Esophagus (tissue), 2 donors: ENCODE results near the gene BMPER. TPM values are rescaled to one million over a fixed set of nuclear protein-coding genes. Genes with fewer than 3 reads are reported as not detected.

Experiments used
- H3K27ac ChIP-seq, 2 donors: one replicate each; pipeline ENCODE4 v1.5.1; 2013; ENCODE audit warnings: low read depth in 2 of 2, mild to moderate bottlenecking in 2 of 2, inconsistent platforms in 1 of 2, low read length in 1 of 2, moderate library complexity in 1 of 2
- H3K27me3 ChIP-seq, 2 donors: one replicate each; pipeline ENCODE4 v1.6.1; 2013; ENCODE audit warnings: low read length in 2 of 2, control low read depth in 1 of 2, mild to moderate bottlenecking in 1 of 2; ENCODE audit not compliant: insufficient read depth in 2 of 2, control insufficient read depth in 1 of 2
- H3K36me3 ChIP-seq, 2 donors: one replicate each; pipeline ENCODE4 v1.6.1; 2013; ENCODE audit warnings: low read length in 1 of 2; ENCODE audit not compliant: control insufficient read depth in 2 of 2, insufficient read depth in 2 of 2
- H3K4me1 ChIP-seq, 2 donors: one replicate each; pipeline ENCODE4 v1.6.1; 2013; ENCODE audit warnings: low read length in 1 of 2; ENCODE audit not compliant: control insufficient read depth in 2 of 2, insufficient read depth in 2 of 2
- H3K4me3 ChIP-seq, 2 donors: one replicate each; pipeline ENCODE4 v1.5.1; 2013; ENCODE audit warnings: low read length in 2 of 2, mild to moderate bottlenecking in 2 of 2, low read depth in 1 of 2, moderate library complexity in 1 of 2
- H3K9me3 ChIP-seq, 2 donors: one replicate each; pipeline ENCODE4 v1.6.1; 2013; ENCODE audit warnings: mild to moderate bottlenecking in 2 of 2, low read depth in 1 of 2, low read length in 1 of 2, moderate library complexity in 1 of 2; ENCODE audit not compliant: control insufficient read depth in 2 of 2, insufficient read depth in 1 of 2
- WGBS, 2 donors: extraction: QIAGEN DNeasy Blood & Tissue Kit; methylation state at CpG; one replicate each; pipeline ENCODE4 v1.1.7; 2013; 5-methylcytosine and 5-hydroxymethylcytosine counted together
- polyA plus RNA-seq, 2 donors: library from polyadenylated mRNA; stranded (reverse); fragments of 200-250 nt; gene quantifications; one replicate each; pipeline ENCODE4 v1.2.3, GENCODE V29; 2013
- donor health status: healthy with polysubstance abuse.
- donor health status: Bipolar disorder and iron deficiency.

BMPER gene
- polyA plus RNA-seq, 2 donors, result 0.06 to 0.19 TPM

DNA sequence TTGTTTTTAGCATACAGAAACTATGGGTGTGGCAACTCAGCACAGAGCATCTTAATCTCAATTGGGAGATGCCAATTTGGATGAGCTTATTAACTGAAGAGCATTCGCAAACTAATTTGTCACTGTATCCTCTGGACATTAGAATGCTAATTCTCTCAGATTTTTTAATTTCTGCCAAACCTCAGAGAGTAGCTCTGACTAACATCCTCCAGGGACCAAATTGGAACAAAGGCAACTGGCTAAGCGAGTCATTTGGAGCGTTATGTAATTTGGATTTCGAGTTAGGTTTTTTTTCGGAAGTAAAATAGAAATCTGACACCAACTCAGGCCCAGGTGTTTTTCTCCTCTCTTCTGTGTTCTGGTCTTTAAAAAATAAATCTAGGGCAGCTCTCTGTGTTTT is 201.9 kb downstream of the BMPER start:
- no peaks in the 10 kb centered on the region for H3K27me3 ChIP-seq
- H3K36me3 ChIP-seq, result no peaks in the 10 kb centered on the region
- WGBS, 2 donors, result 43 to 68% methylated on average over 5 of the region's 5 CpGs
- H3K4me3 ChIP-seq, result no peak overlapping the region
- H3K9me3 ChIP-seq, result no peaks in the 10 kb centered on the region
- no peaks in the 10 kb centered on the region for H3K4me1 ChIP-seq
- H3K27ac ChIP-seq, result no peak overlapping the region

- Histone ChIP-seq H3K27ac (no peak overlapping the region), H3K27me3 (no peaks in the 10 kb centered on the region), H3K4me3 (no peak overlapping the region), H3K4me1 (no peaks in the 10 kb centered on the region), H3K36me3 (no peaks in the 10 kb centered on the region), H3K9me3 (no peaks in the 10 kb centered on the region)
- 66 to 82% methylated on average over 4 of the region's 4 CpGs for WGBS, 2 donors
Observed at GRCh38 chr7:34108165-34108564, 202.8 kb downstream of the BMPER start.

DNA sequence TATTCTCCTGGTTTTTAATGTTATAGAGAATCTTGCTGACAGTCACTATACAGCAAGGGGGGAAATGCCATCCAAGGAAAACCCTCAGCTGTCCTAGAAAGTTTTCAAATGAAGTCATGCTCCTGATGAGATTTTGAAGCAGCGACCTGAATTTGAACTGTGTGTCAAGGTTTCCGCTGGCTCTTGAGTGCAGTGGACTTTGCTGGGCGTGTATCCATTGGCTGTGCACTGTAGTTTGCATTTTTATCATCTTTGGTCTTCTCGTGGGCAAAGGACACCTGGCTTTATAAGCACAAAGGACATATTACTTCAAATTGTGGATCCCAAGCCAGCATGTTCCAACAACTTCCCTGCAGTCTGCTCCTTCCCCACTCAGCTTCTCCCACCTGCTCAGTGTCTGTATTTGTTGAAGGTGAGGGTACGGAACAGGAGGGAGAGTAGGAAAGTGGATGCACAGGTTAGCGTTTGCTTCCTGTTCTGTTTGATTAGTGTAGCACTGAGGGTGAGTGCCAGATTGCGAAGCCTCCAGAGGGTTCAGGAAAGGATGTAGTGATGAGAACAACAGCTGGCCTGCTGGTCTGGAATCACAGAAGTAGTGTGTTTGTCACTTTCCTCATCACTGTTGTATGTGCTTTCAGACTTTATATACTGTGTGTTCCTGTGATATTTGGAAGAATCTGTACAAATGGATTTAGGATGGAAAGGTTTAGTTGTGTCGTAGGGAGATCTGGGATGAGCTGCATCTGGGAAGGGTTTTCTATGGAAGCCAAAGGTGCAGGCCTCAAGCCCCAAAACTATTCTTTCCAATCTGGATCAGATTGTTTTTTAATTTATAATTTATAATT is 204.8 kb downstream of the BMPER start:
- no peaks in the 10 kb centered on the region for H3K9me3 ChIP-seq
- WGBS, 2 donors, result 55 to 68% methylated on average over 8 of the region's 8 CpGs
- no peaks in the 10 kb centered on the region for H3K36me3 ChIP-seq
- H3K4me1 ChIP-seq, result no peaks in the 10 kb centered on the region
- H3K27me3 ChIP-seq, result no peaks in the 10 kb centered on the region
- H3K4me3 ChIP-seq, result no peak overlapping the region
- H3K27ac ChIP-seq, result no peak overlapping the region

- H3K27me3 ChIP-seq, result no peaks in the 10 kb centered on the region
- no peaks in the 10 kb centered on the region for H3K36me3 ChIP-seq
- no peak overlapping the region for H3K4me3 ChIP-seq
- no peaks in the 10 kb centered on the region for H3K9me3 ChIP-seq
- 69 to 83% methylated on average over 3 of the region's 3 CpGs for WGBS, 2 donors
- H3K27ac ChIP-seq, result no peak overlapping the region
- H3K4me1 ChIP-seq, result no peaks in the 10 kb centered on the region
Observed at GRCh38 chr7:34111031-34111430, 205.7 kb downstream of the BMPER start.

GRCh38 chr7:34115503-34115902 is 210.2 kb downstream of the BMPER start:
- Histone ChIP-seq H3K27ac (no peak overlapping the region), H3K4me1 (no peaks in the 10 kb centered on the region), H3K4me3 (no peak overlapping the region), H3K27me3 (no peaks in the 10 kb centered on the region), H3K36me3 (no peaks in the 10 kb centered on the region), H3K9me3 (no peaks in the 10 kb centered on the region)
- 79 to 80% methylated on average over 1 of the region's 1 CpG for WGBS, 2 donors

GRCh38 chr7:34117573-34117972 is 212.2 kb downstream of the BMPER start:
- Histone ChIP-seq H3K36me3 (no peaks in the 10 kb centered on the region), H3K27me3 (no peaks in the 10 kb centered on the region), H3K4me3 (no peak overlapping the region), H3K9me3 (no peaks in the 10 kb centered on the region), H3K4me1 (no peaks in the 10 kb centered on the region), H3K27ac (no peak overlapping the region)
- 82 to 83% methylated on average over 3 of the region's 3 CpGs for WGBS, 2 donors

DNA sequence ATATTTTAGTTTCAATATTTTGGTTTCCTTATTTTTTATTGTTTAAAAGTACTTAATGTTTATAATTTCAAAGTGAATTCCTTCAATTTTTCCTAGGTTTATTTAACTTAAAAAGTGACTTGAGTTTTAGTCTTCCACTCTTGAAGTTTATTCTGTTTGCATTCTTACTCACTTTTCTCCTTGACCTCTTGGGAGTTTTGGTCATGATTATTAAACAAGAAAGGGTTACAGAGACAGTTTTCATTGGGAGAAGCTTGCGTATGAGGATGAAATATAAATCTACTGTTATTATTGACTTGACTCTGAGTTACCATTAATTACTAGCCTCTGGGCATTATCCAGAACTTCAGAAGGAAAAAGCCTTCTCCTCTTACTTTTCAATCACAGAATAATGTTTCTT is 216.0 kb downstream of the BMPER start:
- no peaks in the 10 kb centered on the region for H3K36me3 ChIP-seq
- no peak overlapping the region for H3K4me3 ChIP-seq
- no peaks in the 10 kb centered on the region for H3K4me1 ChIP-seq
- H3K27me3 ChIP-seq, result no peaks in the 10 kb centered on the region
- no peak overlapping the region for H3K27ac ChIP-seq
- H3K9me3 ChIP-seq, result no peaks in the 10 kb centered on the region
- 61 to 64% methylated on average over 1 of the region's 1 CpG for WGBS, 2 donors

DNA sequence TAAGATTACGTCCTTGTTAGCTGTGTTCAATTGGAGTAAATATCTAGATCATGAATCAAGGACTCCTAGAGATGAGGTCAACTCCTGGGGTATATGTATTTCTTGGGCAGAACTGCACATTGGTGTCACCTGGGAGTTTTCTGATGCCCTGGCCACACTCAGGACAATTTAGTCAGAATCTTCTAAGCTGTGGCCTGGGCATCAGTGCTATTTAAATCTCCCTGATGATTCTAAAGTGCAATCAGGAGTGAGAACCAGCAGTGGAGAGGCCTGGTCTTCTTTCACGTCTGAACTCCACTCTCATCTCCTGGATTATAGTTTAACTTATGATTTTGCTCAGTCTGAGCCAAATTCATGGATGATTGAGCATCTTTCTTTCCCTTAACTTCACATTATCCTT is 218.0 kb downstream of the BMPER start:
- Histone ChIP-seq H3K36me3 (no peaks in the 10 kb centered on the region), H3K4me3 (no peak overlapping the region), H3K27ac (no peak overlapping the region), H3K4me1 (no peaks in the 10 kb centered on the region), H3K9me3 (no peaks in the 10 kb centered on the region), H3K27me3 (no peaks in the 10 kb centered on the region)
- 60 to 73% methylated on average over 2 of the region's 2 CpGs for WGBS, 2 donors

GRCh38 chr7:34124765-34125164 is 219.4 kb downstream of the BMPER start:
- no peak overlapping the region for H3K27ac ChIP-seq
- no peaks in the 10 kb centered on the region for H3K9me3 ChIP-seq
- 53 to 63% methylated on average over 1 of the region's 1 CpG for WGBS, 2 donors
- no peak overlapping the region for H3K4me3 ChIP-seq
- H3K36me3 ChIP-seq, result no peaks in the 10 kb centered on the region
- no peaks in the 10 kb centered on the region for H3K27me3 ChIP-seq
- no peaks in the 10 kb centered on the region for H3K4me1 ChIP-seq

DNA sequence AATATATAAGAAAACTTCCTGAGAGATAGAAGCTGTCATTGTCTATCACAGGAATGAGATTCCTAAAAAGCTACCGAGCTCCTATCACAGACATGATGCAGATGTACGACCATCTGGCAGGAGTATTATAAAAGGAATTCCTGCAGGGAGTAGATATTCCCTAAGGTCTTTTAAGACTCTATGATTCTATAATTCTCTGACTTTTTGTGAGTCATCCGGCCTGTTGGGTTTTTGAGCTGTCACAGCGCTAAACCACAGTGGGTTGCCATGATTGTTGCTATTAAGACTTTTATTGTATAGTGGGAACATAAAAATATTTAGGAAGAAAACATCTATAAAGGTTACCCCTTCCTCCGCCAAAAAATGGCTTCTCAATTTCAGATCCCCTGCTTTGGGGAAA is 223.4 kb downstream of the BMPER start:
- no peaks in the 10 kb centered on the region for H3K9me3 ChIP-seq
- no peaks in the 10 kb centered on the region for H3K27me3 ChIP-seq
- H3K4me3 ChIP-seq, result no peak overlapping the region
- H3K27ac ChIP-seq, result no peak overlapping the region
- 70 to 72% methylated on average over 5 of the region's 5 CpGs for WGBS, 2 donors
- no peaks in the 10 kb centered on the region for H3K36me3 ChIP-seq
- H3K4me1 ChIP-seq, result peaks cover 0 to 2% of the 10 kb centered on the region in 2 donors
